Medulla oblongata (tissue), 1 donor: ENCODE data around the gene AEN.

Source experiments
- DNase-seq: peaks from one replicate; pipeline ENCODE4 v3.0.0-alpha.2; 2015; ENCODE audit errors: extremely low spot score

AEN gene

DNA sequence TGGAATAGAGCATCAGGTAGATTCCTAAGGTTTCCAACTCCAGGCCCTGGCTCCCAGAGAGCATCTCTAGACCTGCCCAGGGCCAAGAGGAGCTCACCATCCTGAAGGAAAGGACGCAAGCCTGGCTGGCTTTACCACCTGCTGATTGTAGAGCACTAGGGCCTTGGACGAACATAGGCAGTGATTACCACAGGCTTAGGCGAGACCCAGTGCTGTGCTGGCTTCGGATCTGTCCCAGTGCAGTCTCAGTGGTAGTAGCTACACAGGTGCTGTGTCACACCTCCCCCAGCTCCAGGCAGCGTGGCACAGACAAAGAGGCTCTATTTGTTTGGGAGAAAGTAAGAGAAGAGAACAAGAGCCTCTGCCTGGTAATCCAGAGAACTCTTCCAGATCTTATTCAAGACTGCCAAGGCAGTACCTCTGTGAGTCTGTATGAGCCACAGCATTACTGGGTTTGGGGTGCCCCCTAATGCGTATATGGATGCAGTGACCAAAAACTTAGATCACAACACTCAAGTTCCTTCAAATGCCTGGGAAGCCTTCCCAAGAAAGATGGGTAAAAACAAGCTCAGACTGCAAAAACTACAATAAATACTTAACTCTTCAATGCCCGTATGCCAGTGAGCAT, 43.1 kb downstream of the AEN start:
- DNase-seq: peak; percentile 62

DNA sequence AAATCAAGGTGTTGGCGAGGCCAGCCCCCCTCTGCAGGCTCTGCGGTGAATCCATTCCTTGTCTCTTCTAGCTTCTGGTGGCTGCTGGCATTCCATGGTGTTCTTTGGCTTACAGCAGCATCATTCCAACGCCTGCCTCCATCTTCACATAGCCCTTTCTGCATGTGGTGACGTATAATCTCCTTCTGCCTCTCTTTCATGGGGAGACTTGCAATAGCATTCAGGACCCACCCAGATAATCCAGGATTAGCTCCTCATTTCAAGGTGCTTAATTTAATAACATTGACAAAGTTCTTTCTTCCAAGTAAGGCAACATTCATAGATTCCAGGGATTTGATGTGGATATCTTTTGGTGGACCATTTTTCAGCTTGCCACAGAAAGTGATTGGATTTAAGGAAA, 53.5 kb downstream of the AEN start:
- no peak for DNase-seq

DNA sequence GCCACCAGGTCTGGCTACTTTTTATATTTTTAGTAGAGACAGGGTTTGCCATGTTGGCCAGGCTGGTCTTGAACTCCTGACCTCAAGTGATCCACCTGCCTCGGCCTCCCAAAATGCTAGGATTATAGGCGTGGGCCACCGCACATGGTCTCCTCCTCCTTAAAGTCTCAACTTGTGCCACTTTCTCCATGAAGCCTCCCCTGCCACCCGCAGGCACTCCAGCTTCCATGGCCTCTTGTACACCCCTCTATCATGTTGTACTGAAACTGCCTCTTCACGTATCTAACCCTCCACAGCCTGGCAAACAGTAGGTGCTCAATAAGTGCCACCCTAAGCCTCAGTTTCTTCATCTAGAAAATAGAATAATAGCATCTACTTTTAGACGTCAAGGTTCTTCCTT, 57.6 kb downstream of the AEN start:
- DNase-seq: no peak

DNA sequence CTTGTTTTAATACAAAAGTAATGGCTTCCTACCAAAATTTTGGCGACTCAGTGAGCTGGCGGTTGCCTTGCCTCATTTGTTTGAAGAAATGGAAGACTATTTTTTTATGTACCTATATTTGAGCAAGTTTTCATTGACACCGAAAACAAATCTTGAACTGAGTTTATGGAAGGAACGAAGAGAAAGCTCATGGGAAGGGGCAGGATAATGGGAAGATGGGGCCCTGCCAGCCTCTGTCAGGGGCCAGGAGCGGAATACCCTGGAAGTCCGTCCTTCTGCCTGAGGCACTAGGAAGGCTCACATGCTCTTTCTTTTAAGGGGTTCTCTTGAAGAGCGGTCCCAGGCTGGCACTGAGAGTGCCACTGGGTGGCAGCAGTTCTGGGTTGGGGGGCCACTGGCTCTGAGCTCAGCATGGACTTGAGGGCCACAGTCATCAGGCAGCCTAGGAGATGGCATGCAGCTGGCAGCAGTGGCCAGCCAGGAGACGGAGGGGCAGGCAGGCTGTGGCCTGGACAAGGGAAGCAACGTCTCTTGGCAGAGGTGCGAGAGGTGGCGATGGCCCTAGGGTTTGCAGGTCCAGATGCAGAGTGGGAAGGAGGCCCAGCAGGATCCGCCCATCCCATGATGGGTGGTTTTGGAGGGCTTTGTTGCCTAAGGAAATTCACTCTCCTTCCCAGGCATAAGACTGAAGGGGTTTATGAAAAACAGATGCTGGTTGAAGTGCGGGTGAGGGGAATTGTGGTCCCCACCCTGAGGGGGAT, 59.3 kb downstream of the AEN start:
- DNase-seq: peak; percentile 38

DNA sequence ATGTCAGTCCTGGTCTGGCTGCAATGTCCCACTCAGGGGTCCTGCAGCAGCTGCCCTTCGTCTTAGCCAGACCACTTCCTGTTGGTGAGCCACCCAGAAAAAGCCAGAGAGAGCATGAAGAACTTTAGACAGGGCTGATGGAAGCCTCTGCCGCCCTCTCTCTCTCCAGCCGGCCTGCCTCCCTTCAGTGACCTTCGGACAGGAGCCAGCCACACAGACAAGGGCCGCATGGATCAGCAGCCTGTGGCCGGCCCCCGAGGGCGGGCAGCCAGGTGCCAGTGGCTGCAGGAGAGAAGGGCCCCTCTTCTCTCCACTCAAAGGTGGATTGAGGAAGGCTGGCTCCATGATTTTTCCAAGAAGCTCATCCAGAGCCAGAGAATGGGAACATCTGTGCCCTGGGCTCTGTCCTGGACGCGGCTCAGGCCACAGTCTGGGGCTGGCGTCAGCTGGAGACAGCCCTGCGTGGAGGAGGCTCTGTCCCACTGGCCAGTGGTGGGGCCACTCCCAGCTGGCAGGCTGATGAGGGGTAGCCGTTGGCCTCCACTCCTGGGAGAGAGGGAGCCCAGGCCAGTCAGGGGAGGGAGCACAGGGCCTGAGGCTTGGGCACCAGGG, 60.6 kb downstream of the AEN start:
- DNase-seq: peak; percentile 50
